GM12874 (cell line): ENCODE measurements around the gene MRPL51.

Experiments used
- CTCF ChIP-seq: IDR thresholded peaks from 2 replicates; pipeline ENCODE4 v1.5.1; 2011; ENCODE audit warnings: low read depth, mild to moderate bottlenecking, control low read depth, low read length, moderate library complexity; ENCODE audit not compliant: insufficient read depth

Gene MRPL51

GRCh38 chr12:6528539-6529235 lies 35.6 kb upstream of the MRPL51 start:
- no peak for TF ChIP-seq CTCF

GRCh38 chr12:6527711-6528110 lies 34.6 kb upstream of the MRPL51 start:
- TF ChIP-seq CTCF: no peak

- TF ChIP-seq CTCF: no peak
Observed at GRCh38 chr12:6526766-6527525, 33.9 kb upstream of the MRPL51 start.

GRCh38 chr12:6526201-6526600 lies 33.1 kb upstream of the MRPL51 start:
- TF ChIP-seq CTCF: no peak

GRCh38 chr12:6524648-6525047 lies 31.6 kb upstream of the MRPL51 start:
- no peak for TF ChIP-seq CTCF

- no peak for TF ChIP-seq CTCF
Observed at GRCh38 chr12:6523708-6524107, 30.6 kb upstream of the MRPL51 start.

- TF ChIP-seq CTCF: no peak
Observed at GRCh38 chr12:6522193-6522592, 29.1 kb upstream of the MRPL51 start.
